NCI-H2196 (cell line): Measurements from ENCODE around the gene PCNX2.
"Not testable (repeated sequence)": the region's sequence is repeated elsewhere in the genome, so short reads cannot be mapped to it uniquely, and the experiment has no call there.

ENCODE experiments used
- DNase-seq: peaks from one replicate; lab custom pipeline; 2025; ENCODE audit not compliant: unreplicated experiment; lab: John Stamatoyannopoulos, UW

The PCNX2 gene

GRCh38 chr1:233233508-233234040 lies 62.0 kb downstream of the PCNX2 start:
- no peak for DNase-seq

DNA sequence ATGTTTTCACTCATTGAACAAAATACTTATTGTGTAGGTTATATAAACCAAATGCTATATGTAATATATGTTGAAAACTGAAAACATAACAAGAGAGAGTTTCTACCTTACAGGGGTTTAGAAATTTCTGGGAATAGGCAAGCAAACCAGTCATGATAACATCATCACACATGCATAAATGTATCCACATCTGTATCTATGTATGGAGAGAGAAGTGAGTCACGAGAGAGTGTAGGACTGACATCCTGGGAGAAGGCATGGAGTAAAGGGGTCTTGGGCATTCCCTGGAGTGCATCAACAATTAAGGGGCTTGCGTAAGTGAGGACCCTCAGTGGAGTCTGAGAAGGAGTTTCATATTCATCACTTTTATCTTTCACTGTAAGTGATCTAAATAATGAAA lies 65.5 kb downstream of the PCNX2 start:
- no peak for DNase-seq

DNA sequence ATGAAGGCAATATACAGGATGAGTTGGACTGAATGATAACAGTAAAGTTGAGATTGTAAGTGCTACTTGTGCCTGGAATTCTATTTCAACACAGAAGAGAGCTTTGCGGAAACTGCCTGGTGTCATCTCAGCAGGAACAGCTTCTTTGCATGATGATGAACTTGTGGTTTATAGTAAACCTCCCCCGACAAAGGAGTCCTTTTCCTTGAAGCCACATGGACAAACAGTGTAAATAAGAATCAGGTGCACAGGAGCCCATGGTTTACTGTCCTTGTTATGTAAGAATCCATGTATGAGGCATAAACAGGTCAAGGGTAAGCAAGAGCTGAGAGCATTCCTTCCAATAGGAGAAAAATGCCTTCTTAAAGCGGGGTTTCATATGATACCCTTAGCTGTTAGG lies 66.2 kb downstream of the PCNX2 start:
- no peak for DNase-seq

DNA sequence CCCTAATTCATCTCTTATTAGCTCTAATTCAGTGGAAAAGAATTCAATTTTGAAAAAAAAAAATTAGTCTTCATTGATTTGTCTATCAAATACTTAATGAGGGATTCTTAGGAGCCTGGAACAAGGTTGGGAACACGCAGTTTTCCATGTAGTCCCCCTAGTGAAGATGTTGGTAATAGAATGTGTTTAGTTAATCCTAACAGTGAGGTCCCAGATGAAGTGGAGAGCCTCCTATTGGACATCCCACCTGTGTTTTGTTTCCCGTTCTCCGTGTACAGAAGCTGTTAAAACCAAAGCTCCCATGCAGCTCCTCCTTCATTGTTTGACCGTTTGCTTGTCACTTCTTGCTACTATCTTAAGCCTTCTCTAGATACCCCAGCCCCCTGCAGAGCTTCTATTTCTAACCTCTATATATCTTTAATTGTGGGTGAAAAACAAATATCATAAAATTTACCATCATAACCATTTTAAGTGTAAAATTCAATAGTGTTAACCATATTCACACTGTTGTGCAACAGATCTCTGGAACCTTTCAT lies 67.5 kb downstream of the PCNX2 start:
- no peak for DNase-seq

DNA sequence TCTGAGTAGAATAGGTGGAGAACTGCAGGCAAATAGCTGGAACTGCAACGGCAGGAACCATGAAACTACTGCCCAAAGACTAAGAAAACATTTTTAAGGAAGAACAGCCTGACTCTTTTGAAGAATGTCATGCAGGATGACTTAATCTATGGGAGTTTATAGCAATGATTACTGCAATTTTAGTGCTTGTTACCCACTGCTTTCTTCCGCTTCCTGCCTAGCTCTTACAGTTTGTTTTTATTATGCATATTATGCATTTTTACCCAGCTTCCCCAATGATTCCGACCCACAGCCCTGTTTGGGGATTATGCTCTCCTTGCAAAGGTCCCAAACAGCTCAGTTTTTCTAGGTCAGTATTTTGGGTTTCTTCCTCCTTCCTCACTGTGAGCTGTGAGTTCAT lies 71.2 kb downstream of the PCNX2 start:
- DNase-seq: no peak

DNA sequence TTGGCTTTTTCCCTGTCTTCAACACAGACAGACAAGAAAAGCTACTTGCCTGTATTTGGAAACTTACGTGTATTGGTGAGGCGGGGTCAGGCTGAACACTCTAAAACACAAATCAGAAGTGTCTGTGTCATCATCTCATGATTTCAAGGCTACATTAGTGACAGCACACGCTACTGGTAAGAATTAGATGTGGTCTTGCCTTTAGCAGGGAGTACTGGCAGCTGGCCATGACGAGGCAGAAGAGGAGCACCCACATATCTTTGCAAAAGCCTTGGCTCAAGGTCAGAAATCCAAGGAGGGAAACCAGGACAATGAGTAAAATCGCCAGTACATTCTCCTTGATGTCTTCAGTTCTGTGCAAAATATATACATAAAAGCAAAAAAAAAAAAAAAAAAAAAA lies 77.7 kb downstream of the PCNX2 start:
- DNase-seq: no peak

DNA sequence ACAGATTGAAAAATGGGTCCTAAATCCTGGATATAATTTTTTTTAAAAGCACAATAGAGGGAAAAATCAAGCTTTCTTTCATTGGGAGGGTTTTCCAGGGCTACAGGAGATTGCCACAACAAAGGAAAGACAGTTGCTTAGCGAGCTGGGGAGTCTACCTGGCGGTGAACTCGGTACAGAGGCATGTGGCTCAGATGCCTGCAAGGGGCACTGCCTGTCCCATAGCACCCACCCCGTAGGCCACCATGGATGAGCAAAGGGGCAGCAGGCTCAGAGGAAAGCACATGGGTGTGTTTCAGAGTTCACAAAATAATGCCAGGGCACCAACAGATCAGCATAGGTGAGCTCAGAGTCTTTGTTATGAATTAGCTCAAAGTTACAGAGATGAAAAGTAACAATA lies 79.5 kb downstream of the PCNX2 start:
- DNase-seq: no peak

GRCh38 chr1:233215135-233215760 lies 80.3 kb downstream of the PCNX2 start:
- no peak for DNase-seq

GRCh38 chr1:233211595-233211994 lies 83.9 kb downstream of the PCNX2 start:
- no peak for DNase-seq

- DNase-seq: no peak
These were observed 84.4 kb downstream of the PCNX2 start for GRCh38 chr1:233211106-233211505.

GRCh38 chr1:233209481-233209880 lies 86.0 kb downstream of the PCNX2 start:
- DNase-seq: no peak

DNA sequence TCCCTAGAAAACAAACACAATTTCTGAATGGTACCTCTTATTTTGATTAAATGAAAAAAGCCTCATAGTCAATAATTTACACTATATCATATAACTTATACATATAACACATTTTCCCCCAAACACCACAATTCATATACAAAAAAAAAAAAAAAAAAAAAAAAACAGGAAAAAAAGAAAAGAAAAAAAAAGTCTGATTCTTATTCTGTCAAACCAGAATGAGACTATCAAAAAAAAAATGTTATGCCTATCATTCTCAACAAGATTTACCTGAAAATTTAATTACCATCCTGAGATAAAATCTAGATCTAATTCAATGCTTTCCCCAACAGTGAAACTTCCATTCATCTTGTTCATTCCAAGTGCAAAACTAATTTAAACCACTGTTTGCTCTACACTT lies 86.8 kb downstream of the PCNX2 start:
- DNase-seq: no peak

GRCh38 chr1:233197940-233198339 lies 97.6 kb downstream of the PCNX2 start:
- no peak for DNase-seq

DNA sequence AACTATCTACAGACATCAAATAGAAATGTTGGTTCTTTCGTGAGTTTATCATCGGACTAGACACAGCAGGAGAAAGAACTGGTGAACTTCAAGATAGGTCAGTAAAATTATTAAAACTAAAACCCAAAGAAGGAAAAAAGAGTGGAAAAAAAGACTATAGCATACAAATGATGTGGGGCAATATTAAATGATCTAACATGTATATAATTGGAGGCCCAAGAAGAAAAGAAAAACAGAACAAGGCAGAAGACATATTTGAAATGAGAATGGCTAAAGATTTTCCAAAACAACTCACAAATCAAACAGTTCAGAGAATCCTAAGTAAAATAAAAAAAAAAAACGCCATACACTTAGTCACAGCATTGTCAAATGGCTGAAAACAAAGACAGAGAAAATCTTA lies 101.8 kb downstream of the PCNX2 start:
- no peak for DNase-seq

DNA sequence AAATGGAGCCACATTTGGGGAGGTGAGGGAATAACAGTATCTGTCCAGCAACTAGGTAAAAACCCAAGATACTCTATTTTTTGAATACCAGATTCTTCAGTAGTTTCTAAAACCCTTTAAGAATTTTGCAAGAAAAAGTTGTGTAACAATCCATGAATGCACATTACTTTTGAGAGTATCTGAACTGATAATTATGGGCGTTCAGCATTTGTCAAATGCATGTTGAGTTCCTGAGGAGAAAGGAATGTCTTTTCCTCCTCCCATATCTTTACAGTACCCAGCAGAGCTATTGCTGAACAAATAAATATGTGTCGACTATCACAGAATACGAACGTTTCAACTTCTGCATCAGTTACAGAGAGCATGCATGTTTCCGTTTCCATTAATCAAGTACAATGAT lies 104.5 kb downstream of the PCNX2 start:
- DNase-seq: no peak

GRCh38 chr1:233189526-233189925 lies 106.0 kb downstream of the PCNX2 start:
- no peak for DNase-seq

GRCh38 chr1:233188061-233188460 lies 107.5 kb downstream of the PCNX2 start:
- DNase-seq: no peak

DNA sequence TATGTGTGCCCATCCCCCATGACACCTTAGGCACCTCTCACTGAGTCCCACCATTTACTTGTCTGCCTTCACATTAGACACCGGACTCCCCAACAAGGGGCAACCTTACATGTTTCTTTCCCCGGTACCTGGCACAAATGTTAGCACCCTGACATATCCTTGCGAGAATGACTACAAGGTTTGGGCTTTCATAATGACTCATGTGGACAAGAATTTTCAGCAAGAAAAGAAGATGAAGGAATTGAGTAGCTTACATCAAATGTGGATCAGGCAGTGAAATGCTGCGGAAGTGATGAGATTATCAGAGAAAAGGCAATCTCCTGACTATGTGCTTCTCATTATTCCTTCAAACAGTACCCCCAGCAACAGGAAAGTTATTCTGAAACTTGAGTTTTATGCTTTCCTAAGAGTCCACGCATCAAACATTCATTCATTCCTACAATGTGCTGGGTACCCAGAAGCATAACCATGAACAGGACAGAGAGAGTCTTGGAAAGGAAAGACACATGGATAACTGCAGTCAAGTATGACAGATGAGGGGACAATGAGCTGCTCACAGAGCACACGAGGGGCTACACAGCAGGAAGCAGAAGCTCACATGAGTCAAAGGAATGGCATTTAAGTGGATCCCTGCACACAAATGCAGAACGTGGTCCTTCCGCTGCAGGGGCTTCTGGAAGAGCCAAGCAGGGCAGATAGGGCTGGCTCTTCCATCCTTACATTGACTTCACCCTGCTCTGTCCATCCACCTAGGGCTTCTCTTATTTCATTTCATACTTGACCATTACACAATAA lies 112.1 kb downstream of the PCNX2 start:
- no peak for DNase-seq

DNA sequence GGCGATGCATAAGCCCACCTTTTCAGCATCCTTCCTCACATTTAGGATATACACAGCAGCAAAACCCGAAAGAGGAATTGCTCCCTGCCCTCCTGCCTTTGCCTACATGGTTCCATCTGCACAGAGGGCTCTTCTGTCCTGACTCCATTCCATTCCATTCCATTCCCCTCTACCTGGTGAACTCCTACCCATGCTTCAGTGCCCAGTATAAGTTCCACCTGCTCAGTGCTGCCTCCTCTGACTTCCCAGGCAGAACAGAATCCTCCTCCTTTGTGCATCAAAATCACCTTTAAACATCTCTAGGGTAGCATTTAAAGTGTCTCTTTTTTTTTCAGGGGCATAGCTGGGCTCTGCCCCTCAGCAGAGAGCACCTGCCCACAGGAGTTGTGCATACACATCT lies 112.9 kb downstream of the PCNX2 start:
- DNase-seq: no peak

DNA sequence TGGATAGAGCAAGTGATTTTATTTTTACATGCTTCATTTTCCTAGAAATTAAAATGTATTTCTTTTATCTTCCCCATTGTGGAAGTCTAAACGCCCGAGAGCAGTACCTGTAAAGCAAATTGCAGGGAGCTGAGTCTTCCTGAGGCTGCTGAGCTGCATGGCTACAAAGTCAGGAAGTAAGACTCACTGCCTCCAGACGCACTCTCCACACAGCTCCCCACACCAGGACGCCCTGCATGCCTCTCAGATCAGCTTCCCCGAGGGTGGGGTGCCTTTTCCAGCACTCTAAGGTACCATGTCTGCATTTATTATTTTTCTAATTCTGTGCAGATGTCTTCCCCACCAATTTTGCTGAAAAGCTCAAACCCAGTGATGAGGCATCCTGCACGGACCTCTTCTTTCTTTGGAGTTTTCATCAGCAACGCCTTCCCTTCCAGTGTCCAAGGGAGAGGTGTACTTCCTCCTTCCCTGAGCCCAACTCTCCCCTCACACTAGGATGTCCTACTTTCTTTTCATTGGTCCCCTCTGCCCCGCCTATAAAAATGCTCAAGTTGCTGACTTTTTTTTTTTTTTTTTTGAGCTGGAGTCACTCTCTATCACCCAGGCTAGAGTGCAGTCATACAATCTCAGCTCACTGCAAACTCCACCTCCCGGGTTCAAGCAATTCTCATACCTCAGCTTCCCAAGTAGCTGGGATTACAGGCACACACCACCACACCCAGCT lies 114.7 kb downstream of the PCNX2 start:
- no peak for DNase-seq

DNA sequence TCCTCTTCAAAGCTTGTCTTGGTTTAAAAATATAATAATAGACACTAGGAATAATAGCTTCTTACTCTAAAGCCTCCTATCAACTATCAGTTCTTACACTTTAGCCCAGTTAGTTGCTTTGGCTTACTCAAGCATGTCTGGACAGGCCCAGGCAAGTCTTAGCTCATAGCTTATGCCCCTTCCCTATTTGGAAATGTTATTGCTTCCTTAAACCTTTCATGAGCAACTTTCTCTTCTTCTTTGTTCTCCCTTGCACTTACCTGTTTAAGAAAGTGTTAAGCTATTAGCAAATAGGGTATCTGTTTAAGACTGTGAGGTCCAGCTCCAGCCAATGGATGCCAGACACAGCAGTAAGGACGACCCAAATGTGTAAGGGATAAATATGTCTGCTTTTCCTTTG lies 115.9 kb downstream of the PCNX2 start:
- DNase-seq: not testable (repeated sequence)

DNA sequence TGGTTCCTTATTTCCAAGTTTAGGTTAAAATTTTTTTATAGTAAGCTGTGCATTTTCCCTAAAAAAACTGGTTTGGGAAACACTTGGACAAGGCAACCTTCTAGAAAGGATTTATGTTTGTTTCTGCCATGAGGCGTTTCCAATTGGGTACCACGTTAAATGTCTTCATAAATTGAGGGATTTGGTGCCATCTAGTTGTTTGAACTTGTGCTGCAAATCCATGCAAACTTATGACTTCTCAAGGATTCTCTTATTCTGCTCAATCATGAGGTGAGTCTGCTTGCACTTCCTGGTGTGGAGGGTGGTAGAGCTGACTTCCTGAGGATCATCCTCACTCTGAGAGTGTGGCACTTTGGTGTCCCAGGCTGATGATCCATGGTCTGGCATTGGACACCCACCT lies 123.3 kb downstream of the PCNX2 start:
- DNase-seq: no peak
